ENCODE data around the gene MTA1.

DNA sequence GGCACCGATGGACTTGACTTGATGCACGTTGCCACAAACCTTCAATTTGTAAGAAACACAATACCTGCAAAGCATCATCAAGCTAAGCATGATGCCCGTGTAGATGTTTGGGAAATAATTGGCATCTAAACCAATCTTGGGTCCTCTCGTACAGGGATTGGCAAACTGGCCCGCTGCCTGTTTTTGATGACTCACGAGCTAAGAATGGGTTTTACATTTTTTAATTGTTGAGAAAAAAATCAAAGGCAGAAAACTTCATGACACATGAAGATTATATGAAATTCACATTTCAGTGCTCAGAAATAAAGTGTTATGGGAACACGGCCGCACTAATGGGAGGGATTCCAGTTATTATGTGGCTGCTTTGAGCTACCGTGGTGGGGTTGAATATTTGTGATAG lies 10.9 kb downstream of the MTA1 start:
- TF ChIP-seq, protein P1, sequence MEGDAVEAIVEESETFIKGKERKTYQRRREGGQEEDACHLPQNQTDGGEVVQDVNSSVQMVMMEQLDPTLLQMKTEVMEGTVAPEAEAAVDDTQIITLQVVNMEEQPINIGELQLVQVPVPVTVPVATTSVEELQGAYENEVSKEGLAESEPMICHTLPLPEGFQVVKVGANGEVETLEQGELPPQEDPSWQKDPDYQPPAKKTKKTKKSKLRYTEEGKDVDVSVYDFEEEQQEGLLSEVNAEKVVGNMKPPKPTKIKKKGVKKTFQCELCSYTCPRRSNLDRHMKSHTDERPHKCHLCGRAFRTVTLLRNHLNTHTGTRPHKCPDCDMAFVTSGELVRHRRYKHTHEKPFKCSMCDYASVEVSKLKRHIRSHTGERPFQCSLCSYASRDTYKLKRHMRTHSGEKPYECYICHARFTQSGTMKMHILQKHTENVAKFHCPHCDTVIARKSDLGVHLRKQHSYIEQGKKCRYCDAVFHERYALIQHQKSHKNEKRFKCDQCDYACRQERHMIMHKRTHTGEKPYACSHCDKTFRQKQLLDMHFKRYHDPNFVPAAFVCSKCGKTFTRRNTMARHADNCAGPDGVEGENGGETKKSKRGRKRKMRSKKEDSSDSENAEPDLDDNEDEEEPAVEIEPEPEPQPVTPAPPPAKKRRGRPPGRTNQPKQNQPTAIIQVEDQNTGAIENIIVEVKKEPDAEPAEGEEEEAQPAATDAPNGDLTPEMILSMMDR (IDR thresholded peaks at IDR 0.05; ENCODE audit: low read length), result no peak
- no peak for TF ChIP-seq EZH2 (IDR thresholded peaks at IDR 0.05; ENCODE audit: borderline replicate concordance, low read length)
